Smooth muscle cell (in vitro differentiated cells): Measurements from ENCODE around the gene NUDT13. TPM values are rescaled to one million over a fixed set of nuclear protein-coding genes. Genes with fewer than 3 reads are reported as not detected.

Source experiments
- DNase-seq: peaks from one replicate; lab custom pipeline; 2025; ENCODE audit not compliant: unreplicated experiment; lab: John Stamatoyannopoulos, UW
- H2AFZ ChIP-seq: fragments of 200-600 bp; sonication (generic); 2 replicates; pipeline ENCODE4 v1.6.0; 2016; ENCODE audit warnings: antibody characterized with exemption, low read depth, mild to moderate bottlenecking
- H3F3A ChIP-seq: fragments of 200-600 bp; sonication (generic); 2 replicates; pipeline ENCODE4 v1.6.0; 2017; ENCODE audit warnings: antibody characterized with exemption, low read depth
- H3K27ac ChIP-seq: fragments of 200-600 bp; sonication (generic); 2 replicates; pipeline ENCODE4 v1.5.1; 2016; ENCODE audit warnings: low read depth, mild to moderate bottlenecking
- H3K27me3 ChIP-seq: fragments of 200-600 bp; sonication (generic); 2 replicates; pipeline ENCODE4 v1.6.1; 2016; ENCODE audit warnings: low read depth, mild to moderate bottlenecking
- H3K36me3 ChIP-seq: fragments of 200-600 bp; sonication (generic); 2 replicates; pipeline ENCODE4 v1.5.1; 2016; ENCODE audit warnings: low read depth
- H3K4me1 ChIP-seq: fragments of 200-600 bp; sonication (generic); 2 replicates; pipeline ENCODE4 v1.5.1; 2016; ENCODE audit warnings: low read depth
- H3K4me2 ChIP-seq: fragments of 200-600 bp; sonication (generic); 2 replicates; pipeline ENCODE4 v1.6.0; 2016; ENCODE audit warnings: mild to moderate bottlenecking
- H3K4me3 ChIP-seq: fragments of 200-600 bp; sonication (generic); 2 replicates; pipeline ENCODE4 v1.5.1; 2016; ENCODE audit warnings: mild to moderate bottlenecking
- H3K79me2 ChIP-seq: fragments of 200-600 bp; sonication (generic); 2 replicates; pipeline ENCODE4 v1.6.0; 2016; ENCODE audit warnings: low read depth, mild to moderate bottlenecking
- H3K9ac ChIP-seq: fragments of 200-600 bp; sonication (generic); 2 replicates; pipeline ENCODE4 v1.6.0; 2016; ENCODE audit warnings: low read depth
- H3K9me3 ChIP-seq: fragments of 200-600 bp; sonication (generic); replicated peaks from 2 replicates; pipeline ENCODE4 v1.5.1; 2016; ENCODE audit warnings: low read depth
- H4K20me1 ChIP-seq: fragments of 200-600 bp; sonication (generic); 2 replicates; pipeline ENCODE4 v1.6.0; 2016; ENCODE audit warnings: low read depth
- WGBS: methylation state at CpG from one replicate; pipeline ENCODE4 v1.1.7; 2016; ENCODE audit warnings: low lambda C conversion rate; 5-methylcytosine and 5-hydroxymethylcytosine counted together
- polyA plus RNA-seq: library from polyadenylated mRNA; unstranded; fragments of >200 nt; fragmentation: Nextera tagmentation; extraction: Ambion mirVana; gene quantifications from 2 replicates; pipeline ENCODE4 v1.2.1, GENCODE V29; 2016
- total RNA-seq: library from RNA; depleted of rRNA; stranded (reverse); fragments of >200 nt; gene quantifications from 2 replicates; pipeline ENCODE4 v1.2.3, GENCODE V29; 2014
- TF ChIP-seq, protein P1 (sequence below): fragments of 200-600 bp; sonication (generic); IDR thresholded peaks from 2 replicates; pipeline ENCODE4 v1.5.1; 2017; ENCODE audit warnings: borderline replicate concordance, mild to moderate bottlenecking, antibody characterized with exemption; ENCODE audit not compliant: insufficient read depth, poor library complexity, severe bottlenecking

Gene NUDT13
- total and polyA plus RNA-seq, 2 experiments from 2014 or later, result 0.36 to 1.7 TPM

DNA sequence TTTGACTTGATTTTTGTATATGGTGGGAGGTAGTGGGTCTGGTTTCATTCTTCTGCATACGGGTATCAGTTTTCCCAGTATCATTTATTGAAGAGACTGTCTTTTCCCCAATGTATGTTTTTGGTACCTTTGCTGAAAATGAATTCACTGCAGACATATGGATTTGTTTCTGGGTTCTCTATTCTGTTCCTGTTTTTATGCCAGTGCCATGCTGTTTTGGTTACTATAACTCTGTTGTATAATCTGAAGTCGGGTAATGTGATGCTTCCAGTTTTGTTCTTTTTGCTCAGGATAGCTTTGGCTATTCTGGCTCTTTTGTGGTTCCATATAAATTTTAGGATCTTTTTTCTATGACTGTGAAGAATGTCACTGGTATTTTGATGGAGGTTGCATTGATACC lies 56.7 kb downstream of the NUDT13 start:
- 92% methylated on average over 2 of the region's 2 CpGs for WGBS
- TF ChIP-seq, protein P1, sequence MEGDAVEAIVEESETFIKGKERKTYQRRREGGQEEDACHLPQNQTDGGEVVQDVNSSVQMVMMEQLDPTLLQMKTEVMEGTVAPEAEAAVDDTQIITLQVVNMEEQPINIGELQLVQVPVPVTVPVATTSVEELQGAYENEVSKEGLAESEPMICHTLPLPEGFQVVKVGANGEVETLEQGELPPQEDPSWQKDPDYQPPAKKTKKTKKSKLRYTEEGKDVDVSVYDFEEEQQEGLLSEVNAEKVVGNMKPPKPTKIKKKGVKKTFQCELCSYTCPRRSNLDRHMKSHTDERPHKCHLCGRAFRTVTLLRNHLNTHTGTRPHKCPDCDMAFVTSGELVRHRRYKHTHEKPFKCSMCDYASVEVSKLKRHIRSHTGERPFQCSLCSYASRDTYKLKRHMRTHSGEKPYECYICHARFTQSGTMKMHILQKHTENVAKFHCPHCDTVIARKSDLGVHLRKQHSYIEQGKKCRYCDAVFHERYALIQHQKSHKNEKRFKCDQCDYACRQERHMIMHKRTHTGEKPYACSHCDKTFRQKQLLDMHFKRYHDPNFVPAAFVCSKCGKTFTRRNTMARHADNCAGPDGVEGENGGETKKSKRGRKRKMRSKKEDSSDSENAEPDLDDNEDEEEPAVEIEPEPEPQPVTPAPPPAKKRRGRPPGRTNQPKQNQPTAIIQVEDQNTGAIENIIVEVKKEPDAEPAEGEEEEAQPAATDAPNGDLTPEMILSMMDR, result no peak
- Histone ChIP-seq H3K9ac (peak overlapping the region; percentile 99), H4K20me1 (peaks cover 27% of the 10 kb centered on the region), H3K36me3 (peaks cover 5% of the 10 kb centered on the region), H3K4me3 (peak overlapping the region; percentile 69), H3K9me3 (no peaks in the 10 kb centered on the region), H3K27me3 (no peaks in the 10 kb centered on the region), H2AFZ (no peak overlapping the region), H3F3A (peaks cover 3% of the 10 kb centered on the region), H3K4me1 (no peaks in the 10 kb centered on the region), H3K27ac (peak overlapping the region; percentile 99), H3K79me2 (peaks cover 70% of the 10 kb centered on the region), H3K4me2 (peak overlapping the region; percentile 87)
- no peak for DNase-seq

DNA sequence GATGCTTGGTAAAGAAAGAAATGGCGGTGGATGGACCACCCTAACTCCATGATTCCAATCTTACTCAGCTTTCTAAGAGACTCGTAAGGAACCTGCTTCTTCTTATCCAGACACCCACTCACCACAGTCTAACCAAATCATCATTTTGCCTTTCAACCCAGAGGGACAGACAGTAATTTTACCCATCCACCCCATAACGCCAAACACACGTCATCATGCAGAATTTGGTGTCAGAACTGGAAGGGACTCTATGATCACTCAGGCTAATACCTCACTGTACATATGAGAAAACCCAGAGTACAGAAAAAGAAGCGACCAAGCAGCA lies 57.2 kb downstream of the NUDT13 start:
- TF ChIP-seq, protein P1, result no peak
- H3K36me3 ChIP-seq, result peaks cover under 1% of the 10 kb centered on the region
- peaks cover 23% of the 10 kb centered on the region for H4K20me1 ChIP-seq
- peak overlapping the region; percentile 99 for H3K9ac ChIP-seq
- H3K4me2 ChIP-seq, result peak overlapping the region; percentile 87
- DNase-seq, result no peak
- WGBS, result 5% methylated on average over 5 of the region's 5 CpGs
- peak overlapping the region; percentile 99 for H3K27ac ChIP-seq
- peaks cover 3% of the 10 kb centered on the region for H3F3A ChIP-seq
- H3K4me3 ChIP-seq, result peak overlapping the region; percentile 69
- H3K27me3 ChIP-seq, result no peaks in the 10 kb centered on the region
- no peaks in the 10 kb centered on the region for H3K4me1 ChIP-seq
- peaks cover 65% of the 10 kb centered on the region for H3K79me2 ChIP-seq
- H2AFZ ChIP-seq, result peak overlapping the region; percentile 77
- H3K9me3 ChIP-seq, result no peaks in the 10 kb centered on the region

DNA sequence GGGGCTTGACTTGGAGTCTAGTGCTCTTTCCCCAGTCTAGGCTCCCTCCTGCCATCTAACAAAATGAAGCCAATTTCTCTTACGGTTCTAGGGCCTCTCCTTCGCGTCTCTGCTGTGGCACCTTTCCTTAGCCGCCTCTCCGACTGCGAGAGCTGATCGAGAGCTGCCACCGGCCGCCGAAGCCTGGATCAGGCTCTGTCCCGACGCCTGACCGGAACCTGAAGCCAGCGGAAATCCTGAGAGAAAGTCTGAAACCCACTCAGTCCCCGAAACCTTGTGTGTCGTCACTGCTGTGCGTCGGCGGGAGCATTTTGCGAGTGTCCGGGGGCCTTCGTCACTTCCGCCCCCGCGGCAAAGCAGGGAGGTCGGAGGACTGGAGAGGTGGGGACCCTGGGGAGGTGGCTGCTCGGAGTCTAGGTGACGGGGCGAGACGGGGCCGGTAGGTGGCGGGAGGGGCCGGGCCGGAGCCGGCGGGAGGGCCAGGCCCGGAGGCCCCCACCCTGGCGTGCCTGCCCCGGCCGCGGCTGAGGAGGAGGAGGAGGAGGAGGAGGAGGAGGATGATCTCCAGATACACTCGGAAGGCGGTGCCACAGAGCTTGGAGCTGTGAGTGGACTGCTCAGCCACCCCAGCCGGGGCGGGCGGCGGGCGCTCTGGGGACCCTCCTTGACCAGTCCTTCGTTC lies 57.7 kb downstream of the NUDT13 start, which contains the start of the genes ECD and FAM149B1:
Gene ECD, minus strand, starts transcription at position 226 of the 682 bp plus-strand sequence. CDS start 4,071 bp downstream, outside the sequence.
Gene FAM149B1, plus strand, starts transcription at position 337 of the 682 bp plus-strand sequence. Its CDS starts 221 bp downstream, at position 558.
- peak within 1 kb of the TSS; percentile 77 for H2AFZ ChIP-seq
- H3K36me3 ChIP-seq, result no peaks in the 10 kb centered on the region
- peak within 1 kb of the TSS; percentile 99 for H3K9ac ChIP-seq
- DNase-seq, result peak; percentile 82
- peak within 1 kb of the TSS; percentile 87 for H3K4me2 ChIP-seq
- H4K20me1 ChIP-seq, result peaks cover 18% of the 10 kb centered on the region
- H3K27me3 ChIP-seq, result no peaks in the 10 kb centered on the region
- TF ChIP-seq, protein P1, result no peak
- no peaks in the 10 kb centered on the region for H3K9me3 ChIP-seq
- WGBS, result 1% methylated on average over 39 of the region's 49 CpGs
- peak within 1 kb of the TSS; percentile 99 for H3K27ac ChIP-seq
- peak within 1 kb of the TSS; percentile 69 for H3K4me3 ChIP-seq
- H3F3A ChIP-seq, result peaks cover 3% of the 10 kb centered on the region
- no peaks in the 10 kb centered on the region for H3K4me1 ChIP-seq
- H3K79me2 ChIP-seq, result peaks cover 60% of the 10 kb centered on the region

DNA sequence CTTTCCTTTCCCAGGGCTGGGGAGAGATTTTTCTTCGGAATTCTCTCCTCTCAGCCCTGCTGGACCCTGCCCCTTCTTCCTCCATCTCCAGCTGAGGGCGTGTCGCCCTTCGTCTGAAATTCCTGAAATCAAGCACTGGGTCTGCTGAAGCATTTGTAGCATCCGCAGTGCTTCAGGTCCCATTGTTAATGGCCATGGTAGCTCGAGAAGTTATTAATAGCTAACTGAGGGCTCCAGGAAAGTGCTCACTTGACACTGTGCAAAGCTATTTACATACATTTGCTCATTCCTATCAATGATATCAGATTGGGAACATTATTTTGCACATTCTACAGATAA lies 58.2 kb downstream of the NUDT13 start:
- TF ChIP-seq, protein P1, result no peak
- peak overlapping the region; percentile 99 for H3K27ac ChIP-seq
- whole genome bisulfite sequencing, result 0% methylated on average over 6 of the region's 6 CpGs
- H3K9ac ChIP-seq, result peak overlapping the region; percentile 99
- H3K27me3 ChIP-seq, result no peaks in the 10 kb centered on the region
- H3K4me3 ChIP-seq, result peak overlapping the region; percentile 69
- no peaks in the 10 kb centered on the region for H3K9me3 ChIP-seq
- peak overlapping the region; percentile 77 for H2AFZ ChIP-seq
- peak overlapping the region; percentile 87 for H3K4me2 ChIP-seq
- peaks cover 55% of the 10 kb centered on the region for H3K79me2 ChIP-seq
- H3K36me3 ChIP-seq, result no peaks in the 10 kb centered on the region
- H3F3A ChIP-seq, result peaks cover 3% of the 10 kb centered on the region
- peaks cover 15% of the 10 kb centered on the region for H4K20me1 ChIP-seq
- H3K4me1 ChIP-seq, result no peaks in the 10 kb centered on the region
- DNase-seq, result no peak
